Measurements from ENCODE around the gene GRAP. TPM values are rescaled to one million over a fixed set of nuclear protein-coding genes. Genes with fewer than 3 reads are reported as not detected.

The GRAP gene
- total RNA-seq, 4 donors from 2014 or later: 2.1 to 4.1 (median 3.5) TPM

DNA sequence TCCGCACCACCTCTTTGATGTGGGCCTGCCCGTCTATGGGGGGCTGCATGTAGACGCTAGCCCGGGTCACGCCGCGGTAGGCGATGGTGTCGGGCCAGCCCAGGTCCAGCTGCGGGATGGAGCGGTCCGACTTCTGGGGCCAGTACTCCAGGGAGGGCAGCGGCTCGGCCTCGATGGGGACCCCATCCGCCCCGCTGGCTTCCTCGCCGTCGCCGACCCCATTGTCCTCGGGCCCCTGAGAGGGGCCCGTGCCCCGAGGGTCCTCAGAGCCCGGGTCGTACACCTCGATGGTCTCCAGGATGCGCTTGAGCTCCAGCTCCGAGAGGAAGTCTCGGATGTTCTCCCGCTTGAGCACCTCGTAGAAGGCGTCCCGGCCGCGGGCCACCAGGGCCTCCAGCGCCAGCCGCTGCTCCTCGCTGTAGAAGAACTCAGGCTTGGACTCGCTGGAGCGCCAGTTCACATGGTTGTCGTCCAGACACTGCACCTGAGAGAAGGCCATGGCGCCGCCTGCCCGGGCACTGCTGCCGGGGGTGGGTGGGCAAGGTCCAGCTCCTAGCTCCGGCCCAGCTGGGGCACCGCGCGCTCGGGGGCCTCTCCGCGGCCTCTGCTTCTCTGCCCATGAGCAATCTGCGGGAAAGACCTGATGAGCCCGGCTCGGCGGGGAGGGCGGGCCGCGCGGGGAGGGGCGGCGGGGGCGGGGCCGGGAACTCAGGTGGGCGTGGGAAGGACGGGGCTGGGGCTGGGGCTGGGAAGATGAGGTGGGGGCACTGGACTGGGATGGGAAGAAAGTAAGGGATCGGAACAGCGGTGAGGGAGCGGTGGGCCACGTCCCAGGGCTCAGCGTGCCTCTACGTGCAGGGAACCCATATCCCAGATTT, 43.0 kb downstream of the GRAP start:
- H3K9me3 ChIP-seq: no peaks in the 10 kb centered on the region
- H3K27ac ChIP-seq (replicated peaks in 1 of 4): peak overlapping the region; percentile 74 to 81 (median 78)
- 34% methylated on average over 41 of the region's 73 CpGs for WGBS
- H3K27me3 ChIP-seq: no peaks in the 10 kb centered on the region
- intact Hi-C loops (cut with DNase I): no loop called here
- DNase-seq (ENCODE audit: extremely low spot score): no peak
- no peak for TF ChIP-seq EP300 (IDR thresholded peaks at IDR 0.05)
- TF ChIP-seq, protein P1, sequence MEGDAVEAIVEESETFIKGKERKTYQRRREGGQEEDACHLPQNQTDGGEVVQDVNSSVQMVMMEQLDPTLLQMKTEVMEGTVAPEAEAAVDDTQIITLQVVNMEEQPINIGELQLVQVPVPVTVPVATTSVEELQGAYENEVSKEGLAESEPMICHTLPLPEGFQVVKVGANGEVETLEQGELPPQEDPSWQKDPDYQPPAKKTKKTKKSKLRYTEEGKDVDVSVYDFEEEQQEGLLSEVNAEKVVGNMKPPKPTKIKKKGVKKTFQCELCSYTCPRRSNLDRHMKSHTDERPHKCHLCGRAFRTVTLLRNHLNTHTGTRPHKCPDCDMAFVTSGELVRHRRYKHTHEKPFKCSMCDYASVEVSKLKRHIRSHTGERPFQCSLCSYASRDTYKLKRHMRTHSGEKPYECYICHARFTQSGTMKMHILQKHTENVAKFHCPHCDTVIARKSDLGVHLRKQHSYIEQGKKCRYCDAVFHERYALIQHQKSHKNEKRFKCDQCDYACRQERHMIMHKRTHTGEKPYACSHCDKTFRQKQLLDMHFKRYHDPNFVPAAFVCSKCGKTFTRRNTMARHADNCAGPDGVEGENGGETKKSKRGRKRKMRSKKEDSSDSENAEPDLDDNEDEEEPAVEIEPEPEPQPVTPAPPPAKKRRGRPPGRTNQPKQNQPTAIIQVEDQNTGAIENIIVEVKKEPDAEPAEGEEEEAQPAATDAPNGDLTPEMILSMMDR (IDR thresholded peaks at IDR 0.05): no peak
- no peak for TF ChIP-seq POLR2AphosphoS5 (IDR thresholded peaks at IDR 0.05)
- TF ChIP-seq POLR2A (IDR thresholded peaks at IDR 0.05; ENCODE audit: low read depth): no peak
- no peaks in the 10 kb centered on the region for H3K36me3 ChIP-seq
- H3K4me3 ChIP-seq: peak overlapping the region; percentile 67 to 77 (median 72)
- peaks cover 9 to 29% (median 26%) of the 10 kb centered on the region in 4 donors for H3K4me1 ChIP-seq

- WGBS: 96% methylated on average over 3 of the region's 11 CpGs
- peak overlapping the region; percentile 74 to 81 (median 78) for H3K27ac ChIP-seq (replicated peaks in 1 of 4)
- H3K4me1 ChIP-seq: peaks cover 9 to 29% (median 26%) of the 10 kb centered on the region in 4 donors
- no peaks in the 10 kb centered on the region for H3K27me3 ChIP-seq
- TF ChIP-seq POLR2A (IDR thresholded peaks at IDR 0.05; ENCODE audit: low read depth): no peak
- TF ChIP-seq, protein P1 (IDR thresholded peaks at IDR 0.05): no peak
- TF ChIP-seq EP300 (IDR thresholded peaks at IDR 0.05): no peak
- no peak for TF ChIP-seq POLR2AphosphoS5 (IDR thresholded peaks at IDR 0.05)
- no peaks in the 10 kb centered on the region for H3K9me3 ChIP-seq
- no peak for DNase-seq (ENCODE audit: extremely low spot score)
- no peaks in the 10 kb centered on the region for H3K36me3 ChIP-seq
- H3K4me3 ChIP-seq: peak overlapping the region in 1 of 4 donors; percentile 71
- intact Hi-C loops (cut with DNase I): no loop called here
Observed at GRCh38 chr17:19002805-19003542, 43.8 kb downstream of the GRAP start.

GRCh38 chr17:19001907-19002590, 44.7 kb downstream of the GRAP start:
- no peak overlapping the region for H3K4me3 ChIP-seq
- H3K9me3 ChIP-seq: no peaks in the 10 kb centered on the region
- H3K27ac ChIP-seq (replicated peaks in 1 of 4): no peak overlapping the region
- no peaks in the 10 kb centered on the region for H3K36me3 ChIP-seq
- no peak for DNase-seq (ENCODE audit: extremely low spot score)
- H3K4me1 ChIP-seq: peaks cover 9 to 29% (median 26%) of the 10 kb centered on the region in 4 donors
- no peaks in the 10 kb centered on the region for H3K27me3 ChIP-seq
- TF ChIP-seq POLR2AphosphoS5 (IDR thresholded peaks at IDR 0.05) (no peak), EP300 (IDR thresholded peaks at IDR 0.05) (no peak), POLR2A (IDR thresholded peaks at IDR 0.05; ENCODE audit: low read depth) (no peak)
- TF ChIP-seq, protein P1 (IDR thresholded peaks at IDR 0.05): no peak
- intact Hi-C loops (cut with DNase I): no loop called here
- 74% methylated on average over 7 of the region's 7 CpGs for WGBS

- Histone ChIP-seq H3K27me3 (no peaks in the 10 kb centered on the region), H3K9me3 (peaks cover 0 to 7% (median 0%) of the 10 kb centered on the region in 4 donors), H3K4me3 (no peak overlapping the region), H3K36me3 (no peaks in the 10 kb centered on the region), H3K4me1 (peaks cover 9 to 29% (median 26%) of the 10 kb centered on the region in 4 donors), H3K27ac (replicated peaks in 1 of 4) (no peak overlapping the region)
- no peak for DNase-seq (ENCODE audit: extremely low spot score)
- TF ChIP-seq EP300 (IDR thresholded peaks at IDR 0.05) (no peak), POLR2AphosphoS5 (IDR thresholded peaks at IDR 0.05) (no peak), POLR2A (IDR thresholded peaks at IDR 0.05; ENCODE audit: low read depth) (no peak)
- TF ChIP-seq, protein P1 (IDR thresholded peaks at IDR 0.05): no peak
- intact Hi-C loops (cut with DNase I): no loop called here
- 82% methylated on average over 12 of the region's 17 CpGs for WGBS
Observed at GRCh38 chr17:19000531-19001325, 46.0 kb downstream of the GRAP start.

Data from esophagus muscularis mucosa (tissue), 4 donors.